Transverse colon (tissue), 4 donors: ENCODE results near the gene MEGF9. TPM values are rescaled to one million over a fixed set of nuclear protein-coding genes. Genes with fewer than 3 reads are reported as not detected.

ENCODE experiments used
- DNase-seq: peaks from one replicate; pipeline ENCODE4 v3.0.0-alpha.2; 2019
- H3K27ac ChIP-seq, 4 donors: fragments of 200-600 bp; sonication (generic); 2 replicates each; pipeline ENCODE4 v1.5.1; 2016 to 2018; ENCODE audit warnings: inconsistent platforms in 4 of 4
- H3K27me3 ChIP-seq: fragments of 200-600 bp; sonication (generic); 2 replicates; pipeline ENCODE4 v1.5.1; 2017; ENCODE audit warnings: inconsistent platforms
- H3K36me3 ChIP-seq, 4 donors: fragments of 200-600 bp; sonication (generic); 2 replicates each; pipeline ENCODE4 v1.5.1; 2017 to 2019; ENCODE audit warnings: inconsistent platforms in 4 of 4
- H3K4me1 ChIP-seq, 4 donors: fragments of 200-600 bp; sonication (generic); 2 replicates each; pipeline ENCODE4 v1.5.1; 2017 to 2020; ENCODE audit warnings: inconsistent platforms in 4 of 4
- H3K4me3 ChIP-seq, 4 donors: fragments of 200-600 bp; sonication (generic); 1 replicate in 1 of 4; 2 replicates in 3 of 4; pipeline versions ENCODE4 v1.5.1 to v1.6.1; 2017 to 2019; ENCODE audit warnings: inconsistent platforms in 4 of 4
- H3K9me3 ChIP-seq, 2 donors: fragments of 200-600 bp; sonication (generic); 2 replicates each; pipeline ENCODE4 v1.5.1; 2017 to 2019; ENCODE audit warnings: inconsistent platforms in 2 of 2
- CTCF ChIP-seq, 5 experiments: fragments of 200-600 bp in 3 of 5; fragments of 450-650 bp in 2 of 5; sonication (generic) in 3 of 5; IDR thresholded peaks; 1 replicate in 2 of 5; 2 replicates in 3 of 5; pipeline ENCODE4 v1.5.1; 2016 to 2017; ENCODE audit warnings: antibody characterized with exemption in 5 of 5, inconsistent platforms in 3 of 5, mild to moderate bottlenecking in 2 of 5, moderate library complexity in 1 of 5
- EP300 ChIP-seq: sonication (generic); formaldehyde crosslinking; IDR thresholded peaks from one replicate; pipeline ENCODE4 v1.6.1; 2017; ENCODE audit warnings: antibody characterized with exemption, low read depth
- POLR2A ChIP-seq: fragments of 450-650 bp; IDR thresholded peaks from one replicate; pipeline ENCODE4 v1.6.1; 2016; ENCODE audit warnings: antibody characterized with exemption, mild to moderate bottlenecking, moderate library complexity
- POLR2AphosphoS5 ChIP-seq, 3 donors: sonication (generic); formaldehyde crosslinking; IDR thresholded peaks; one replicate each; pipeline ENCODE4 v1.6.1; 2016; ENCODE audit warnings: antibody characterized with exemption in 3 of 3
- WGBS, 2 donors: methylation state at CpG; one replicate each; pipeline ENCODE4 v1.1.5; 2018; ENCODE audit warnings: low coverage in 1 of 2; 5-methylcytosine and 5-hydroxymethylcytosine counted together
- in situ Hi-C, 4 donors: fragments of 200-750 bp; cut with MboI; loops; one replicate each; pipeline versions ENCODE4 v1.15.0 to v1.15.1; 2017; ENCODE audit warnings: low sequenced_read_pairs in 3 of 4, low pct_ligation_motif_present in 1 of 4, low pct_unique_long_range_greater_than_20kb in 1 of 4
- intact Hi-C: fragments of 100-400 bp; cut with DNase I; formaldehyde crosslinking; loops from one replicate; pipeline ENCODE4 v1.15.1; 2023; ENCODE audit warnings: low total_unique reads
- total RNA-seq, 4 donors: library from RNA; depleted of rRNA; stranded (reverse); fragments of >200 nt; gene quantifications; one replicate each; pipeline ENCODE4 v1.1.0, GENCODE V29; 2016

MEGF9 gene
- total RNA-seq, 4 donors from 2014 or later = 6.7 to 17.9 (median 12.7) TPM

GRCh38 chr9:120593250-120593954 is 120.9 kb downstream of the MEGF9 start:
- no peak for TF ChIP-seq POLR2A
- no peak for TF ChIP-seq POLR2AphosphoS5 (IDR thresholded peaks at IDR 0.05)
- TF ChIP-seq CTCF (IDR thresholded peaks at IDR 0.05) = no peak
- TF ChIP-seq EP300 = no peak
- Histone ChIP-seq H3K9me3 (no peaks in the 10 kb centered on the region), H3K27me3 (no peaks in the 10 kb centered on the region), H3K4me3 (no peak overlapping the region), H3K27ac (no peak overlapping the region), H3K4me1 (no peaks in the 10 kb centered on the region), H3K36me3 (no peaks in the 10 kb centered on the region)
- 65 to 92% methylated on average over 4 to 5 of the region's 5 CpGs for WGBS, 2 donors
- in situ Hi-C loops = no loop called here
- no peak for DNase-seq
- intact Hi-C loops = no loop called here

- Histone ChIP-seq H3K4me3 (no peak overlapping the region), H3K27me3 (no peaks in the 10 kb centered on the region), H3K4me1 (no peaks in the 10 kb centered on the region), H3K27ac (no peak overlapping the region), H3K9me3 (no peaks in the 10 kb centered on the region), H3K36me3 (no peaks in the 10 kb centered on the region)
- TF ChIP-seq POLR2AphosphoS5 (IDR thresholded peaks at IDR 0.05) (no peak), EP300 (no peak), POLR2A (no peak), CTCF (IDR thresholded peaks at IDR 0.05) (no peak)
- in situ Hi-C loops = no loop called here
- intact Hi-C loops = no loop called here
- no peak for DNase-seq
- WGBS, 2 donors = 87 to 93% methylated on average over 6 to 8 of the region's 8 CpGs
Observed at GRCh38 chr9:120592210-120592609, 122.1 kb downstream of the MEGF9 start.

- intact Hi-C loops = no loop called here
- 78% methylated on average over 1 of the region's 1 CpG for WGBS, 2 donors
- no peaks in the 10 kb centered on the region for H3K27me3 ChIP-seq
- H3K9me3 ChIP-seq = no peaks in the 10 kb centered on the region
- peaks cover 0 to 4% (median 0%) of the 10 kb centered on the region in 4 donors for H3K4me1 ChIP-seq
- TF ChIP-seq POLR2AphosphoS5 (IDR thresholded peaks at IDR 0.05) (no peak), CTCF (IDR thresholded peaks at IDR 0.05) (no peak), EP300 (no peak), POLR2A (no peak)
- no peak for DNase-seq
- in situ Hi-C loops = no loop called here
- no peaks in the 10 kb centered on the region for H3K36me3 ChIP-seq
- no peak overlapping the region for H3K4me3 ChIP-seq
- H3K27ac ChIP-seq = no peak overlapping the region
Observed at GRCh38 chr9:120587328-120587727, 126.9 kb downstream of the MEGF9 start.

- Histone ChIP-seq H3K9me3 (no peaks in the 10 kb centered on the region), H3K4me3 (no peak overlapping the region), H3K27ac (peak overlapping the region in 1 of 4 donors; percentile 43), H3K36me3 (no peaks in the 10 kb centered on the region), H3K27me3 (no peaks in the 10 kb centered on the region), H3K4me1 (peaks cover 0 to 15% (median 10%) of the 10 kb centered on the region in 4 donors)
- 43 to 64% methylated on average over 1 to 3 of the region's 3 CpGs for WGBS, 2 donors
- TF ChIP-seq POLR2A = no peak
- TF ChIP-seq POLR2AphosphoS5 (IDR thresholded peaks at IDR 0.05) = no peak
- no peak for TF ChIP-seq CTCF (IDR thresholded peaks at IDR 0.05)
- no peak for TF ChIP-seq EP300
- intact Hi-C loops (no loop called here), in situ Hi-C loops (no loop called here)
- DNase-seq = peak; percentile 40
Observed at GRCh38 chr9:120583958-120584369, 130.3 kb downstream of the MEGF9 start.
